Liver (tissue), 9 donors: ENCODE measurements around the gene PCID2. TPM values are rescaled to one million over a fixed set of nuclear protein-coding genes. Genes with fewer than 3 reads are reported as not detected.

Experiments
- DNase-seq: peaks from one replicate; pipeline ENCODE4 v3.0.0-alpha.2; 2017; ENCODE audit warnings: low spot score
- H3K27ac ChIP-seq, 2 donors: one replicate each; pipeline ENCODE4 v1.7.0; 2013; ENCODE audit warnings: inconsistent platforms in 2 of 2, low read length in 2 of 2, control low read depth in 1 of 2, low read depth in 1 of 2, mild to moderate bottlenecking in 1 of 2
- H3K27me3 ChIP-seq, 4 donors: one replicate each; pipeline versions ENCODE4 v1.6.1 to v1.7.0; 2013; ENCODE audit warnings: low read length in 3 of 4, inconsistent platforms in 1 of 4, mild to moderate bottlenecking in 1 of 4, moderate library complexity in 1 of 4; ENCODE audit not compliant: control insufficient read depth in 4 of 4, insufficient read depth in 4 of 4
- H3K36me3 ChIP-seq, 4 donors: one replicate each; pipeline versions ENCODE4 v1.6.1 to v1.7.0; 2013; ENCODE audit warnings: low read length in 3 of 4, mild to moderate bottlenecking in 3 of 4, low read depth in 1 of 4, moderate library complexity in 1 of 4; ENCODE audit not compliant: control insufficient read depth in 4 of 4, insufficient read depth in 3 of 4
- H3K4me1 ChIP-seq, 4 donors: one replicate each; pipeline versions ENCODE4 v1.6.1 to v1.7.0; 2013; ENCODE audit warnings: low read length in 3 of 4, mild to moderate bottlenecking in 3 of 4, moderate library complexity in 1 of 4; ENCODE audit not compliant: control insufficient read depth in 4 of 4, insufficient read depth in 4 of 4
- H3K4me3 ChIP-seq, 3 donors: one replicate each; pipeline versions ENCODE4 v1.6.1 to v1.7.0; 2013; ENCODE audit warnings: low read length in 3 of 3, control low read depth in 1 of 3, low read depth in 1 of 3, mild to moderate bottlenecking in 1 of 3
- H3K9ac ChIP-seq, 2 donors: one replicate each; pipeline ENCODE4 v1.7.0; 2013; ENCODE audit warnings: low read length in 2 of 2, mild to moderate bottlenecking in 2 of 2, moderate library complexity in 2 of 2, control low read depth in 1 of 2, low read depth in 1 of 2
- H3K9me3 ChIP-seq, 4 donors: one replicate each; pipeline versions ENCODE4 v1.6.1 to v1.7.0; 2013; ENCODE audit warnings: low read length in 3 of 4; ENCODE audit not compliant: control insufficient read depth in 4 of 4
- EGR1 ChIP-seq, 2 donors: IDR thresholded peaks; 2 replicates each; pipeline ENCODE4 v1.6.1; 2016 to 2018; ENCODE audit warnings: antibody characterized with exemption in 2 of 2, low read depth in 2 of 2
- FOXA1 ChIP-seq: IDR thresholded peaks from 2 replicates; pipeline ENCODE4 v1.6.1; 2016; ENCODE audit warnings: antibody characterized with exemption
- FOXA2 ChIP-seq: IDR thresholded peaks from 2 replicates; pipeline ENCODE4 v1.6.1; 2016; ENCODE audit warnings: antibody characterized with exemption
- GABPA ChIP-seq, 2 donors: IDR thresholded peaks in 1 of 2; conservative IDR thresholded peaks in 1 of 2; 2 replicates each; pipeline ENCODE4 v1.6.1; 2016; ENCODE audit warnings: antibody characterized with exemption in 2 of 2, mild to moderate bottlenecking in 1 of 2, moderate library complexity in 1 of 2
- HNF4A ChIP-seq, 2 donors: conservative IDR thresholded peaks; 2 replicates each; pipeline ENCODE4 v1.6.1; 2016; ENCODE audit warnings: antibody characterized with exemption in 2 of 2, mild to moderate bottlenecking in 2 of 2
- HNF4G ChIP-seq: IDR thresholded peaks from 2 replicates; pipeline ENCODE4 v1.6.1; 2016; ENCODE audit warnings: antibody characterized with exemption
- JUND ChIP-seq, 2 donors: IDR thresholded peaks; 2 replicates each; pipeline ENCODE4 v1.6.1; 2016; ENCODE audit warnings: antibody characterized with exemption in 2 of 2
- NR2F2 ChIP-seq: IDR thresholded peaks from 2 replicates; pipeline ENCODE4 v1.6.1; 2016; ENCODE audit warnings: antibody characterized with exemption
- RAD21 ChIP-seq, 2 donors: IDR thresholded peaks; 2 replicates each; pipeline ENCODE4 v1.6.1; 2016; ENCODE audit warnings: antibody characterized with exemption in 2 of 2, mild to moderate bottlenecking in 2 of 2
- RXRA ChIP-seq, 2 donors: IDR thresholded peaks; 2 replicates each; pipeline ENCODE4 v1.6.1; 2017 to 2018; ENCODE audit warnings: antibody characterized with exemption in 2 of 2, mild to moderate bottlenecking in 1 of 2
- SP1 ChIP-seq: IDR thresholded peaks from 2 replicates; pipeline ENCODE4 v1.6.1; 2018; ENCODE audit warnings: antibody characterized with exemption, mild to moderate bottlenecking
- TAF1 ChIP-seq: conservative IDR thresholded peaks from 2 replicates; pipeline ENCODE4 v1.6.1; 2016; ENCODE audit warnings: antibody characterized with exemption, mild to moderate bottlenecking
- YY1 ChIP-seq: IDR thresholded peaks from 2 replicates; pipeline ENCODE4 v1.6.1; 2016; ENCODE audit warnings: antibody characterized with exemption, mild to moderate bottlenecking
- WGBS: extraction: QIAGEN DNeasy Blood & Tissue Kit; methylation state at CpG from one replicate; pipeline ENCODE4 v1.1.7; 2013; 5-methylcytosine and 5-hydroxymethylcytosine counted together
- polyA plus RNA-seq, 2 donors: library from polyadenylated mRNA; stranded (reverse) in 1 of 2; unstranded in 1 of 2; fragments of 200-250 nt in 1 of 2; fragments of >200 nt in 1 of 2; fragmentation: Nextera tagmentation in 1 of 2; extraction: Ambion mirVana in 1 of 2; gene quantifications; one replicate each; pipeline versions ENCODE4 v1.2.1 to v1.2.3, GENCODE V29; 2013 to 2015
- total RNA-seq, 2 donors: library from RNA; depleted of rRNA; stranded (reverse); fragments of >200 nt; gene quantifications; one replicate each; pipeline ENCODE4 v1.2.3, GENCODE V29; 2014
- TF ChIP-seq, protein P1 (sequence below): IDR thresholded peaks from 2 replicates; pipeline ENCODE4 v1.6.1; 2016; ENCODE audit warnings: antibody characterized with exemption, mild to moderate bottlenecking
- TF ChIP-seq, protein P2 (sequence below): fragments of 150-350 bp; IDR thresholded peaks from 2 replicates; pipeline ENCODE4 v1.5.1; 2017; ENCODE audit warnings: improper control_type of control experiment, low read depth, low read length; ENCODE audit not compliant: missing input control
- TF ChIP-seq, protein P3 (sequence below): IDR thresholded peaks from 2 replicates; pipeline ENCODE4 v1.6.1; 2016; ENCODE audit warnings: antibody characterized with exemption
- TF ChIP-seq, protein P4 (sequence below): IDR thresholded peaks from 2 replicates; pipeline ENCODE4 v1.6.1; 2016; ENCODE audit warnings: antibody characterized with exemption
- TF ChIP-seq, protein P5 (sequence below): IDR thresholded peaks from 2 replicates; pipeline ENCODE4 v1.6.1; 2016; ENCODE audit warnings: antibody characterized with exemption
- donor health status: healthy.
- donor health status: healthy.
- donor health status: healthy.
- donor health status: healthy.
- donor health status: healthy.

The PCID2 gene
- total and polyA plus RNA-seq, 4 donors: 13.8 to 39.1 (median 22.7) TPM

DNA sequence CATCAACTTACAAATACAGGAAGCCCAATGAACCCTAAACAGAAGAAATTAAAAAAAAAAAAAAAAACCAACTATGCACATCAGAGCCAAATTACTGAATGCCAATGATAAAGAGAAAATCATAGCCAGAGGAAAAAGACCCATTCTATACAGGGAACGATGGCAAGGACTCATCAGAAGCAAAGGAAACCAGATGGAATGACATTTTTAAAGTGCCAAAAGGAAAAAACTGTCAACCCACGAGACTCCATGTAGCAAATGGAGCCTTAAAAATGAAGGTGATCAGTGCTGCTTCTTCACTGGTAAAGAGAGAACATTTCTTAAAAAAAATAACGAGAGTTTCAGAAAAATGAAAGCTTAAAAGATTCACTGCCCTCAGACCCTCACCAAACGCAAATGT, 18.3 kb downstream of the PCID2 start:
- Histone ChIP-seq H3K9ac (no peak overlapping the region), H3K36me3 (peaks cover 9 to 54% (median 32%) of the 10 kb centered on the region in 4 donors), H3K27me3 (no peaks in the 10 kb centered on the region), H3K9me3 (no peaks in the 10 kb centered on the region), H3K4me3 (no peak overlapping the region), H3K27ac (no peak overlapping the region), H3K4me1 (no peaks in the 10 kb centered on the region)
- DNase-seq: no peak
- 87% methylated on average over 4 of the region's 4 CpGs for WGBS
- TF ChIP-seq FOXA1: no peak
- TF ChIP-seq, protein P1, sequence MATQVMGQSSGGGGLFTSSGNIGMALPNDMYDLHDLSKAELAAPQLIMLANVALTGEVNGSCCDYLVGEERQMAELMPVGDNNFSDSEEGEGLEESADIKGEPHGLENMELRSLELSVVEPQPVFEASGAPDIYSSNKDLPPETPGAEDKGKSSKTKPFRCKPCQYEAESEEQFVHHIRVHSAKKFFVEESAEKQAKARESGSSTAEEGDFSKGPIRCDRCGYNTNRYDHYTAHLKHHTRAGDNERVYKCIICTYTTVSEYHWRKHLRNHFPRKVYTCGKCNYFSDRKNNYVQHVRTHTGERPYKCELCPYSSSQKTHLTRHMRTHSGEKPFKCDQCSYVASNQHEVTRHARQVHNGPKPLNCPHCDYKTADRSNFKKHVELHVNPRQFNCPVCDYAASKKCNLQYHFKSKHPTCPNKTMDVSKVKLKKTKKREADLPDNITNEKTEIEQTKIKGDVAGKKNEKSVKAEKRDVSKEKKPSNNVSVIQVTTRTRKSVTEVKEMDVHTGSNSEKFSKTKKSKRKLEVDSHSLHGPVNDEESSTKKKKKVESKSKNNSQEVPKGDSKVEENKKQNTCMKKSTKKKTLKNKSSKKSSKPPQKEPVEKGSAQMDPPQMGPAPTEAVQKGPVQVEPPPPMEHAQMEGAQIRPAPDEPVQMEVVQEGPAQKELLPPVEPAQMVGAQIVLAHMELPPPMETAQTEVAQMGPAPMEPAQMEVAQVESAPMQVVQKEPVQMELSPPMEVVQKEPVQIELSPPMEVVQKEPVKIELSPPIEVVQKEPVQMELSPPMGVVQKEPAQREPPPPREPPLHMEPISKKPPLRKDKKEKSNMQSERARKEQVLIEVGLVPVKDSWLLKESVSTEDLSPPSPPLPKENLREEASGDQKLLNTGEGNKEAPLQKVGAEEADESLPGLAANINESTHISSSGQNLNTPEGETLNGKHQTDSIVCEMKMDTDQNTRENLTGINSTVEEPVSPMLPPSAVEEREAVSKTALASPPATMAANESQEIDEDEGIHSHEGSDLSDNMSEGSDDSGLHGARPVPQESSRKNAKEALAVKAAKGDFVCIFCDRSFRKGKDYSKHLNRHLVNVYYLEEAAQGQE: no peak
- no peak for TF ChIP-seq NR2F2
- TF ChIP-seq HNF4G: no peak
- TF ChIP-seq HNF4A (conservative IDR thresholded peaks at IDR 0.05): no peak
- TF ChIP-seq, protein P2, sequence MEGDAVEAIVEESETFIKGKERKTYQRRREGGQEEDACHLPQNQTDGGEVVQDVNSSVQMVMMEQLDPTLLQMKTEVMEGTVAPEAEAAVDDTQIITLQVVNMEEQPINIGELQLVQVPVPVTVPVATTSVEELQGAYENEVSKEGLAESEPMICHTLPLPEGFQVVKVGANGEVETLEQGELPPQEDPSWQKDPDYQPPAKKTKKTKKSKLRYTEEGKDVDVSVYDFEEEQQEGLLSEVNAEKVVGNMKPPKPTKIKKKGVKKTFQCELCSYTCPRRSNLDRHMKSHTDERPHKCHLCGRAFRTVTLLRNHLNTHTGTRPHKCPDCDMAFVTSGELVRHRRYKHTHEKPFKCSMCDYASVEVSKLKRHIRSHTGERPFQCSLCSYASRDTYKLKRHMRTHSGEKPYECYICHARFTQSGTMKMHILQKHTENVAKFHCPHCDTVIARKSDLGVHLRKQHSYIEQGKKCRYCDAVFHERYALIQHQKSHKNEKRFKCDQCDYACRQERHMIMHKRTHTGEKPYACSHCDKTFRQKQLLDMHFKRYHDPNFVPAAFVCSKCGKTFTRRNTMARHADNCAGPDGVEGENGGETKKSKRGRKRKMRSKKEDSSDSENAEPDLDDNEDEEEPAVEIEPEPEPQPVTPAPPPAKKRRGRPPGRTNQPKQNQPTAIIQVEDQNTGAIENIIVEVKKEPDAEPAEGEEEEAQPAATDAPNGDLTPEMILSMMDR: no peak
- no peak for TF ChIP-seq GABPA (IDR thresholded peaks at IDR 0.05 in 1 of 2, conservative IDR thresholded peaks at IDR 0.05 in 1 of 2)
- TF ChIP-seq, protein P3, sequence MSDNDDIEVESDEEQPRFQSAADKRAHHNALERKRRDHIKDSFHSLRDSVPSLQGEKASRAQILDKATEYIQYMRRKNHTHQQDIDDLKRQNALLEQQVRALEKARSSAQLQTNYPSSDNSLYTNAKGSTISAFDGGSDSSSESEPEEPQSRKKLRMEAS: no peak
- TF ChIP-seq SP1: no peak
- no peak for TF ChIP-seq RAD21 (IDR thresholded peaks at IDR 0.05)
- no peak for TF ChIP-seq TAF1
- TF ChIP-seq RXRA (IDR thresholded peaks at IDR 0.05): no peak
- TF ChIP-seq EGR1 (IDR thresholded peaks at IDR 0.05; ENCODE audit: low read depth in 2 of 2): no peak
- TF ChIP-seq JUND (IDR thresholded peaks at IDR 0.05): no peak
- TF ChIP-seq, protein P4, sequence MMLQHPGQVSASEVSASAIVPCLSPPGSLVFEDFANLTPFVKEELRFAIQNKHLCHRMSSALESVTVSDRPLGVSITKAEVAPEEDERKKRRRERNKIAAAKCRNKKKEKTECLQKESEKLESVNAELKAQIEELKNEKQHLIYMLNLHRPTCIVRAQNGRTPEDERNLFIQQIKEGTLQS: no peak
- no peak for TF ChIP-seq YY1
- TF ChIP-seq, protein P5, sequence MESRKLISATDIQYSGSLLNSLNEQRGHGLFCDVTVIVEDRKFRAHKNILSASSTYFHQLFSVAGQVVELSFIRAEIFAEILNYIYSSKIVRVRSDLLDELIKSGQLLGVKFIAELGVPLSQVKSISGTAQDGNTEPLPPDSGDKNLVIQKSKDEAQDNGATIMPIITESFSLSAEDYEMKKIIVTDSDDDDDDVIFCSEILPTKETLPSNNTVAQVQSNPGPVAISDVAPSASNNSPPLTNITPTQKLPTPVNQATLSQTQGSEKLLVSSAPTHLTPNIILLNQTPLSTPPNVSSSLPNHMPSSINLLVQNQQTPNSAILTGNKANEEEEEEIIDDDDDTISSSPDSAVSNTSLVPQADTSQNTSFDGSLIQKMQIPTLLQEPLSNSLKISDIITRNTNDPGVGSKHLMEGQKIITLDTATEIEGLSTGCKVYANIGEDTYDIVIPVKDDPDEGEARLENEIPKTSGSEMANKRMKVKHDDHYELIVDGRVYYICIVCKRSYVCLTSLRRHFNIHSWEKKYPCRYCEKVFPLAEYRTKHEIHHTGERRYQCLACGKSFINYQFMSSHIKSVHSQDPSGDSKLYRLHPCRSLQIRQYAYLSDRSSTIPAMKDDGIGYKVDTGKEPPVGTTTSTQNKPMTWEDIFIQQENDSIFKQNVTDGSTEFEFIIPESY: no peak
- TF ChIP-seq FOXA2: no peak
